OCI-LY3 (cell line): ENCODE results near the gene KCNMA1.

Source experiments
- H2AFZ ChIP-seq: fragments of 200-600, 300-600 bp; shearing (Covaris generic); 2 replicates; pipeline ENCODE4 v1.6.0; 2014; ENCODE audit warnings: antibody characterized with exemption, low read depth, low read length
- H3K27ac ChIP-seq: fragments of 200-600, 300-600 bp; sonication (generic); 2 replicates; pipeline ENCODE4 v1.5.1; 2014; ENCODE audit warnings: mild to moderate bottlenecking, low read length, moderate library complexity, mixed read lengths
- H3K27me3 ChIP-seq: fragments of 200-600, 300-600 bp; sonication (generic); 2 replicates; pipeline ENCODE4 v1.6.1; 2014; ENCODE audit warnings: low read depth, low read length, mixed read lengths
- H3K36me3 ChIP-seq: fragments of 200-600, 300-600 bp; sonication (generic); replicated peaks from 2 replicates; pipeline ENCODE3; 2014; ENCODE audit warnings: low read depth, low read length, mixed read lengths
- H3K4me1 ChIP-seq: fragments of 300-600, 200-600 bp; sonication (generic); 2 replicates; pipeline ENCODE4 v1.6.1; 2014; ENCODE audit warnings: low read length, mixed read lengths
- H3K4me2 ChIP-seq: fragments of 200-600, 300-600 bp; sonication (generic); 2 replicates; pipeline ENCODE4 v1.6.1; 2014; ENCODE audit warnings: low read length, mixed read lengths
- H3K4me3 ChIP-seq: fragments of 300-600, 200-600 bp; sonication (generic); 2 replicates; pipeline ENCODE4 v1.5.1; 2014; ENCODE audit warnings: antibody characterized with exemption, mild to moderate bottlenecking, low read length, moderate library complexity
- H3K79me2 ChIP-seq: fragments of 300-600, 200-600 bp; shearing (Covaris generic); 2 replicates; pipeline ENCODE4 v1.6.1; 2014; ENCODE audit warnings: mild to moderate bottlenecking, low read length, mixed read lengths
- H3K9ac ChIP-seq: fragments of 300-600, 200-600 bp; shearing (Covaris generic); 2 replicates; pipeline ENCODE4 v1.6.0; 2014; ENCODE audit warnings: mild to moderate bottlenecking, low read length, moderate library complexity
- H3K9me3 ChIP-seq: fragments of 200-600, 300-600 bp; shearing (Covaris generic); 2 replicates; pipeline ENCODE4 v1.6.1; 2014; ENCODE audit warnings: low read length, mixed read lengths; ENCODE audit not compliant: insufficient read depth
- H4K20me1 ChIP-seq: fragments of 200-600, 300-600 bp; sonication (generic); 2 replicates; pipeline ENCODE4 v1.6.1; 2016; ENCODE audit warnings: low read length, mixed read lengths; ENCODE audit not compliant: insufficient read depth
- CTCF ChIP-seq: fragments of 200-600, 300-600 bp; sonication (generic); IDR thresholded peaks from 2 replicates; pipeline ENCODE4 v1.5.1; 2014; ENCODE audit warnings: antibody characterized with exemption, low read length, low read depth
- EZH2phosphoT487 ChIP-seq: fragments of 200-600 bp; shearing (Covaris generic); IDR thresholded peaks from 2 replicates; pipeline ENCODE4 v1.6.1; 2018; ENCODE audit warnings: antibody characterized with exemption, mixed run types, low read depth

The KCNMA1 gene

GRCh38 chr10:77138541-77138940 is 499.1 kb downstream of the KCNMA1 start:
- Histone ChIP-seq H3K4me2 (no peak overlapping the region), H3K4me3 (no peak overlapping the region), H3K9ac (no peak overlapping the region), H3K36me3 (no peaks in the 10 kb centered on the region), H3K27ac (no peak overlapping the region), H2AFZ (no peak overlapping the region), H3K79me2 (no peaks in the 10 kb centered on the region), H3K27me3 (no peaks in the 10 kb centered on the region), H3K9me3 (no peaks in the 10 kb centered on the region), H3K4me1 (no peaks in the 10 kb centered on the region), H4K20me1 (0 out of 2 replicates have a peak, but pooled peaks cover 4% of the 10 kb centered on the region)
- no peak for TF ChIP-seq EZH2phosphoT487
- no peak for TF ChIP-seq CTCF

- no peak for TF ChIP-seq EZH2phosphoT487
- TF ChIP-seq CTCF, result no peak
- H4K20me1 ChIP-seq, result 0 out of 2 replicates have a peak, but pooled peaks cover 8% of the 10 kb centered on the region
These were observed 502.1 kb downstream of the KCNMA1 start for GRCh38 chr10:77135555-77135954.

GRCh38 chr10:77131214-77131613 is 506.4 kb downstream of the KCNMA1 start:
- Histone ChIP-seq H4K20me1 (0 out of 2 replicates have a peak, but pooled peaks cover 8% of the 10 kb centered on the region), H2AFZ (no peak overlapping the region), H3K4me1 (no peaks in the 10 kb centered on the region), H3K4me3 (no peak overlapping the region), H3K79me2 (no peaks in the 10 kb centered on the region), H3K27ac (no peak overlapping the region), H3K36me3 (no peaks in the 10 kb centered on the region), H3K9ac (no peak overlapping the region), H3K4me2 (no peak overlapping the region), H3K27me3 (no peaks in the 10 kb centered on the region), H3K9me3 (no peaks in the 10 kb centered on the region)
- TF ChIP-seq EZH2phosphoT487, result no peak
- no peak for TF ChIP-seq CTCF

More at GRCh38 chr10:77135555-77135954, 502.1 kb downstream of the KCNMA1 start:
- H3K4me3 ChIP-seq, result no peak overlapping the region
- no peak overlapping the region for H3K9ac ChIP-seq
- no peak overlapping the region for H3K27ac ChIP-seq
- no peaks in the 10 kb centered on the region for H3K27me3 ChIP-seq
- no peaks in the 10 kb centered on the region for H3K36me3 ChIP-seq
- H3K4me1 ChIP-seq, result no peaks in the 10 kb centered on the region
- H3K4me2 ChIP-seq, result no peak overlapping the region
- H2AFZ ChIP-seq, result no peak overlapping the region
- no peaks in the 10 kb centered on the region for H3K9me3 ChIP-seq
- no peaks in the 10 kb centered on the region for H3K79me2 ChIP-seq

GRCh38 chr10:77127243-77127642 is 510.4 kb downstream of the KCNMA1 start:
- no peaks in the 10 kb centered on the region for H3K4me1 ChIP-seq
- no peaks in the 10 kb centered on the region for H3K36me3 ChIP-seq
- no peaks in the 10 kb centered on the region for H3K27me3 ChIP-seq
- no peak for TF ChIP-seq EZH2phosphoT487
- TF ChIP-seq CTCF, result no peak
- no peak overlapping the region for H3K27ac ChIP-seq
- H3K79me2 ChIP-seq, result no peaks in the 10 kb centered on the region
- H3K9me3 ChIP-seq, result no peaks in the 10 kb centered on the region
- no peak overlapping the region for H3K4me3 ChIP-seq
- no peak overlapping the region for H3K9ac ChIP-seq
- H3K4me2 ChIP-seq, result no peak overlapping the region
- no peak overlapping the region for H2AFZ ChIP-seq
- 0 out of 2 replicates have a peak, but pooled peaks cover 12% of the 10 kb centered on the region for H4K20me1 ChIP-seq
